Measurements from ENCODE around the gene CIP2A.

DNA sequence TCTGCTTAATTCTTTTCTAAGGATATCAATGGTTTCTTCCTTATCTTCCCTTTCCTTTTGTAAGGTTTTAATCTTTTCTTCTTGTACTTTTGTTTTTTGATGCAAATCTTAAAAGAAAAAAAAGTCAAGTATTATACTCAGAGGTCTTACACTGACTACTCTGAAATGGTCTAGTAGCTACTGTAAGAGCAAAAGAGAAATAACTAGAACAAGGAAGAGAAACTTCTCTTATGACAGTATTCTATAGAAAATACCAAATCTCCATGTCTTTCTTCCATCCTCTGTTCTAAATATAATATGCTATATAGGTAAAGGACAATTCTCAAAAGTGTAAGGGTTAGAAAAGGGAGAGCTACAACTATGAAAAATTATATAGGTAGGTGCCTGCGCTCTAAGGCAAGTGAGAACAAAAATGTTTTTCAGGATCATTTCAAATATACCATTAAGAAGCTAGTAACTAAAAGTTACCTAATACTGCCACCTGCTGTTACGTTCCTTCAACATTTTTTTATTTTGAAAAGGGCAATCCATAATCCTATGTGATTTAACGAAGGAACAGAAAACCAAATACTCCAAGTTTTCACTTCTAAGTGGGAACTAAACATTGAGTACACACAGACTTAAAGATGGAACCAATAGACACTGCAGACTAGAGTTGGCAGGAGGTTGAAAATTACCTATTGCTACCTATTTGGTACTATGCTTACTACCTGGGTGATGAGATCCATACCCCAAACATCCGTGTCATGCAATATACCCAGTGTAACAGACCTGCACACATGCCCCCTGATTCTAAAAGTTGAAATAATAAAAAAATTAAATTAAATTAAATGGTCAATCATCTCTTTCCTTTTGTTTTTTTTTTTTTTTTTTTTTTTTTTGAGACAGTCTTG, 36.7 kb downstream of the CIP2A start:
- TF ChIP-seq TOX (CRISPR knock-in tag; IDR thresholded peaks at IDR 0.05; ENCODE audit: borderline replicate concordance) = no peak
- no peak for TF ChIP-seq GLIS3 (CRISPR knock-in tag; IDR thresholded peaks at IDR 0.05)
- no peak for TF ChIP-seq ARNTL (CRISPR knock-in tag; IDR thresholded peaks at IDR 0.05; ENCODE audit: borderline replicate concordance, low read depth)
- no peak for TF ChIP-seq ZFP3 (CRISPR knock-in tag; IDR thresholded peaks at IDR 0.05)
- no peak for TF ChIP-seq ZC3H10 (CRISPR knock-in tag; IDR thresholded peaks at IDR 0.05)
